ENCODE results near the gene RFX4. TPM values are rescaled to one million over a fixed set of nuclear protein-coding genes. Genes with fewer than 3 reads are reported as not detected.

The RFX4 gene
- total and polyA plus RNA-seq, 2 donors (not counting 3 experiments of a cell fraction or from before 2014, with no cell fraction given): not detected

GRCh38 chr12:106652510-106653015 lies 69.8 kb downstream of the RFX4 start:
- TF ChIP-seq MAX (IDR thresholded peaks at IDR 0.05; ENCODE audit: insufficient read depth, insufficient read length) (no peak), CTCF (IDR thresholded peaks at IDR 0.05; ENCODE audit: extremely low read depth in 1 of 2, insufficient read depth in 1 of 2, low read depth in 1 of 2, low read length in 2 of 2) (no peak), EZH2 (IDR thresholded peaks at IDR 0.05; ENCODE audit: borderline replicate concordance, low read depth, low read length, severe bottlenecking) (no peak), FOS (IDR thresholded peaks at IDR 0.05; ENCODE audit: borderline replicate concordance, insufficient read depth, low read length) (no peak), MYC (IDR thresholded peaks at IDR 0.05; ENCODE audit: low read depth, low read length) (no peak), GATA2 (IDR thresholded peaks at IDR 0.05; ENCODE audit: insufficient read depth, insufficient read length, low read depth, low read length) (no peak)
- H3K79me2 ChIP-seq (ENCODE audit: control insufficient read depth, insufficient read depth, low read length): no peaks in the 10 kb centered on the region
- no peak overlapping the region for H3K27ac ChIP-seq (ENCODE audit: insufficient read depth, low read depth, low read length)
- no TSS peak for BruUV-seq (replicated peaks)
- H4K20me1 ChIP-seq (replicated peaks; ENCODE audit: control insufficient read depth, extremely low read depth, insufficient read depth, low read length): no peaks in the 10 kb centered on the region
- H3K4me1 ChIP-seq (ENCODE audit: control insufficient read depth, extremely low read depth, insufficient read depth, low read length): no peaks in the 10 kb centered on the region
- no peaks in the 10 kb centered on the region for H3K9me1 ChIP-seq (replicated peaks; ENCODE audit: control insufficient read depth, extremely low read depth, insufficient read depth, low read length)
- intact Hi-C loops (cut with micrococcal nuclease) (no loop called here), dilution Hi-C loops (cut with MboI; ENCODE audit: extremely low pct_ligation_motif_present, low sequenced_read_pairs) (no loop called here)
- no peak overlapping the region for H3K4me3 ChIP-seq (replicated peaks in 1 of 3; ENCODE audit: insufficient read depth in 1 of 3, low read depth in 1 of 3, low read length in 3 of 3)
- H2AFZ ChIP-seq (ENCODE audit: low read depth, low read length): no peak overlapping the region
- no peaks in the 10 kb centered on the region for H3K9me3 ChIP-seq (replicated peaks; ENCODE audit: control insufficient read depth, insufficient read depth, low read length)
- H3K36me3 ChIP-seq (ENCODE audit: control insufficient read depth in 2 of 2, extremely low read depth in 1 of 2, insufficient read depth in 2 of 2, low read length in 2 of 2): no peaks in the 10 kb centered on the region
- POLR2A ChIA-PET: no interaction called here
- H3K4me2 ChIP-seq (ENCODE audit: insufficient read depth, low read length): no peak overlapping the region
- no peak overlapping the region for H3K9ac ChIP-seq (replicated peaks; ENCODE audit: extremely low read depth, insufficient read depth, low read length)
- FAIRE-seq: no peak
- peaks cover 0 to 1% of the 10 kb centered on the region in 2 experiments for H3K27me3 ChIP-seq (ENCODE audit: control insufficient read depth in 2 of 2, insufficient read depth in 2 of 2, low read length in 2 of 2)
- DNase-seq (ENCODE audit: low read depth, low spot score): no peak
- CTCF ChIA-PET: no interaction called here

Measured in endothelial cell of umbilical vein (primary cell).